ENCODE results near the gene TPI1. TPM values are rescaled to one million over a fixed set of nuclear protein-coding genes. Genes with fewer than 3 reads are reported as not detected.

Gene TPI1
- total RNA-seq, 1 experiment from 2014 or later, result 1,177 TPM

DNA sequence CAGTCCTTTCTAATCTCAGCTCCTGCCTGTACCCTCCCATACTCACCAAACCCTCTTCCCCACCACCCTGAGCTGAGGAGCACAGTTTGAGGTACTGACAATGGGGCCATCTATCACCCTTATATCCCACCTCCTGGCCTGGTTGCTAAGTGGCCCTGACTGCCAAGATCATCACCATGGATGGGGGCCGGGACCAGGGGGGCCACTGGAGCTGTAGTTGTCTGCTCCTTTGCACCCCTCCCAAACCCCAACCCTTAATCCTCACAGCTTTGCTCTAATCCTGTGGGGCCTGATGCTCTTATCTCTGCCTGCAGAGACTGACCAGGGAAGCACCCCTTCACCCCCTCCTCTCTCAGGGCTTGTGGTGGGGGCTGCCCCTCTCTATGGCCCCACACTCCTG lies 27.0 kb upstream of the TPI1 start:
- H3K9me3 ChIP-seq (ENCODE audit: control insufficient read depth, low read depth, low read length), result no peaks in the 10 kb centered on the region
- H3K18ac ChIP-seq (ENCODE audit: insufficient read length, low read depth, low read length), result no peak overlapping the region
- no peak overlapping the region for H3K4me3 Mint-ChIP-seq
- H3K4me1 Mint-ChIP-seq, result peaks cover 4 to 23% of the 10 kb centered on the region in 2 experiments; a peak in 3 of 4 replicates
- no peak overlapping the region for H2BK120ac ChIP-seq (ENCODE audit: low read depth, low read length, poor library complexity, severe bottlenecking)
- H3K27me3 ChIP-seq (ENCODE audit: insufficient read depth, low read length), result no peaks in the 10 kb centered on the region
- H3K23ac ChIP-seq (ENCODE audit: insufficient read length, low read depth, low read length), result no peak overlapping the region
- H3K23me2 ChIP-seq (ENCODE audit: insufficient read length, low read depth, low read length, poor library complexity, severe bottlenecking), result no peaks in the 10 kb centered on the region
- H2BK20ac ChIP-seq (ENCODE audit: low read depth, low read length, poor library complexity, severe bottlenecking), result no peak overlapping the region
- no peaks in the 10 kb centered on the region; a peak in 1 of 5 replicates for H3K9me3 Mint-ChIP-seq
- no peak overlapping the region for H2BK5ac ChIP-seq (ENCODE audit: insufficient read length, low read length)
- TF ChIP-seq, protein P1, sequence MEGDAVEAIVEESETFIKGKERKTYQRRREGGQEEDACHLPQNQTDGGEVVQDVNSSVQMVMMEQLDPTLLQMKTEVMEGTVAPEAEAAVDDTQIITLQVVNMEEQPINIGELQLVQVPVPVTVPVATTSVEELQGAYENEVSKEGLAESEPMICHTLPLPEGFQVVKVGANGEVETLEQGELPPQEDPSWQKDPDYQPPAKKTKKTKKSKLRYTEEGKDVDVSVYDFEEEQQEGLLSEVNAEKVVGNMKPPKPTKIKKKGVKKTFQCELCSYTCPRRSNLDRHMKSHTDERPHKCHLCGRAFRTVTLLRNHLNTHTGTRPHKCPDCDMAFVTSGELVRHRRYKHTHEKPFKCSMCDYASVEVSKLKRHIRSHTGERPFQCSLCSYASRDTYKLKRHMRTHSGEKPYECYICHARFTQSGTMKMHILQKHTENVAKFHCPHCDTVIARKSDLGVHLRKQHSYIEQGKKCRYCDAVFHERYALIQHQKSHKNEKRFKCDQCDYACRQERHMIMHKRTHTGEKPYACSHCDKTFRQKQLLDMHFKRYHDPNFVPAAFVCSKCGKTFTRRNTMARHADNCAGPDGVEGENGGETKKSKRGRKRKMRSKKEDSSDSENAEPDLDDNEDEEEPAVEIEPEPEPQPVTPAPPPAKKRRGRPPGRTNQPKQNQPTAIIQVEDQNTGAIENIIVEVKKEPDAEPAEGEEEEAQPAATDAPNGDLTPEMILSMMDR (conservative IDR thresholded peaks at IDR 0.05), result no peak
- H3K27ac Mint-ChIP-seq, result peak overlapping the region in 2 of 3 experiments; percentile 39 to 67; a peak in 3 of 7 replicates
- no peak overlapping the region for H3K4ac ChIP-seq (ENCODE audit: low read depth, low read length)
- H3K27me3 Mint-ChIP-seq (ENCODE audit: low read depth), result no peaks in the 10 kb centered on the region
- H2AK5ac ChIP-seq (ENCODE audit: insufficient read length, low read length), result no peak overlapping the region
- no peaks in the 10 kb centered on the region for H3K79me2 ChIP-seq (ENCODE audit: insufficient read depth, low read length)
- no peaks in the 10 kb centered on the region for H4K20me1 ChIP-seq (ENCODE audit: control insufficient read depth, insufficient read depth, insufficient read length)
- DNase-seq, result no peak
- H3K4me2 ChIP-seq (ENCODE audit: insufficient read depth, insufficient read length, low read length), result no peak overlapping the region
- no peak overlapping the region for H3K14ac ChIP-seq (ENCODE audit: insufficient read depth, low read length)
- no CpG with 5 or more reads among the region's 1 CpG for WGBS (ENCODE audit: extremely low coverage, insufficient read length, low lambda C conversion rate)
- no peak overlapping the region for H2BK15ac ChIP-seq (ENCODE audit: low read depth, low read length)
- H2AFZ ChIP-seq (ENCODE audit: low read length), result no peak overlapping the region
- no peaks in the 10 kb centered on the region for H3K79me1 ChIP-seq (ENCODE audit: insufficient read depth, low read depth, low read length, poor library complexity, severe bottlenecking)
- H3K4me1 ChIP-seq (ENCODE audit: insufficient read depth, low read length), result no peaks in the 10 kb centered on the region
- H4K8ac ChIP-seq (replicated peaks; ENCODE audit: insufficient read length, low read depth, low read length), result no peak overlapping the region
- H3K56ac ChIP-seq (ENCODE audit: insufficient read length, low read depth, low read length), result no peak overlapping the region
- no peak overlapping the region for H3T11ph ChIP-seq (ENCODE audit: low read length)
- H3K27ac ChIP-seq (ENCODE audit: insufficient read length, low read depth, low read length), result no peak overlapping the region
- no peak overlapping the region for H4K5ac ChIP-seq (ENCODE audit: insufficient read length, low read depth, low read length)
- no peak overlapping the region for H2BK12ac ChIP-seq (ENCODE audit: insufficient read length, low read depth, low read length)
- no peak overlapping the region for H3K9ac ChIP-seq (ENCODE audit: extremely low read depth, insufficient read length, low read length)
- H4K91ac ChIP-seq (ENCODE audit: insufficient read length, low read depth, low read length), result no peak overlapping the region
- peaks cover 29 to 72% (median 71%) of the 10 kb centered on the region in 3 experiments for H3K36me3 Mint-ChIP-seq (ENCODE audit: insufficient read depth in 1 of 3, low read depth in 3 of 3)
